ENCODE data around the gene IL3.

Gene IL3

GRCh38 chr5:132074091-132074771 is 13.8 kb downstream of the IL3 start:
- no peak for DNase-seq

DNA sequence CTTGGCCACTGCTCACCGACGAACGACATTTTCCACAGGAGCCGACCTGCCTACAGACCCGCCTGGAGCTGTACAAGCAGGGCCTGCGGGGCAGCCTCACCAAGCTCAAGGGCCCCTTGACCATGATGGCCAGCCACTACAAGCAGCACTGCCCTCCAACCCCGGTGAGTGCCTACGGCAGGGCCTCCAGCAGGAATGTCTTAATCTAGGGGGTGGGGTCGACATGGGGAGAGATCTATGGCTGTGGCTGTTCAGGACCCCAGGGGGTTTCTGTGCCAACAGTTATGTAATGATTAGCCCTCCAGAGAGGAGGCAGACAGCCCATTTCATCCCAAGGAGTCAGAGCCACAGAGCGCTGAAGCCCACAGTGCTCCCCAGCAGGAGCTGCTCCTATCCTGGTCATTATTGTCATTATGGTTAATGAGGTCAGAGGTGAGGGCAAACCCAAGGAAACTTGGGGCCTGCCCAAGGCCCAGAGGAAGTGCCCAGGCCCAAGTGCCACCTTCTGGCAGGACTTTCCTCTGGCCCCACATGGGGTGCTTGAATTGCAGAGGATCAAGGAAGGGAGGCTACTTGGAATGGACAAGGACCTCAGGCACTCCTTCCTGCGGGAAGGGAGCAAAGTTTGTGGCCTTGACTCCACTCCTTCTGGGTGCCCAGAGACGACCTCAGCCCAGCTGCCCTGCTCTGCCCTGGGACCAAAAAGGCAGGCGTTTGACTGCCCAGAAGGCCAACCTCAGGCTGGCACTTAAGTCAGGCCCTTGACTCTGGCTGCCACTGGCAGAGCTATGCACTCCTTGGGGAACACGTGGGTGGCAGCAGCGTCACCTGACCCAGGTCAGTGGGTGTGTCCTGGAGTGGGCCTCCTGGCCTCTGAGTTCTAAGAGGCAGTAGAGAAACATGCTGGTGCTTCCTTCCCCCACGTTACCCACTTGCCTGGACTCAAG is 14.6 kb downstream of the IL3 start:
- DNase-seq = no peak

GRCh38 chr5:132075719-132076077 is 15.2 kb downstream of the IL3 start:
- no peak for DNase-seq

GRCh38 chr5:132076202-132076830 is 15.9 kb downstream of the IL3 start:
- DNase-seq = no peak

- DNase-seq = no peak
Observed at GRCh38 chr5:132076983-132077382, 16.5 kb downstream of the IL3 start.

DNA sequence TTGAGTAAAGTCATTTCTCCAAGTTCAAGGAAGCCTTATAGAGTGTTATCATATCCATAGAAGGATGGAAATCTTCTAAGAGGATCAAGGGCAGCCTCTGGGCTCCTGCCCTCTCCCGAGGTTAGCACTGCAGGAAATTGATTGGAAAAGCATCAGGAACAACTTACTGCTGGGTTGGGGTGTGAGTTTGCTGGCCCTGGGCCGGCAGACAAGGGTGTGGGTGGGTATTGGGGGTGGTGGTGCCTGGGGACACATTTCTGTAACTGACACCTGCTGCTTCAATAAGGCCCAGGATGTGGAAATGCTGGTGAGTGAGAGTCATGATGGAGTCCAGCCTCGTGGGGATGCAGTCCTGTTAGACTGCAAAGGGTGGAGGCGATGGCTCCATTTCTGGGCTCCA is 18.6 kb downstream of the IL3 start:
- DNase-seq = no peak

DNA sequence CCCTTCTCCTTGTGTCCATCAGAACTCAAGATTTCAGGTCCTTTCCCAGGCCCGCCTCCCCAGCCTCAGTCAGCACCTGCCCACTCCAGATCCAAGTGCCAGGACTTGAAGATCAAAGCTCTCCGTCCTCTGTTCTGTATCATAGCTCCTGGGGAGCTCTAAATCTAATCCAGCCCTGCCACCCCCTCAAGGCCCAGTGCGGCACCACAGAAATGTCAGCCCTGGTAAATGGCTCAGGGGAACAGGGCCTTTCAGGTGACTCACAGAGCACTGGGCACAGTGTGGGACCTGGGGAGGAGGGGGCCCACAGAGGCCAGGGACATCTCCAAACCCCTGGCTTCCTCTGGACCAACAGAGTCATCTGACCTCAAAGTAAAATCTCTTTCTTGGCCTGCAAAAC is 19.2 kb downstream of the IL3 start:
- DNase-seq = no peak

- DNase-seq = no peak
Observed at GRCh38 chr5:132080595-132080994, 20.1 kb downstream of the IL3 start.

- no peak for DNase-seq
Observed at GRCh38 chr5:132081458-132081857, 21.0 kb downstream of the IL3 start.

DNA sequence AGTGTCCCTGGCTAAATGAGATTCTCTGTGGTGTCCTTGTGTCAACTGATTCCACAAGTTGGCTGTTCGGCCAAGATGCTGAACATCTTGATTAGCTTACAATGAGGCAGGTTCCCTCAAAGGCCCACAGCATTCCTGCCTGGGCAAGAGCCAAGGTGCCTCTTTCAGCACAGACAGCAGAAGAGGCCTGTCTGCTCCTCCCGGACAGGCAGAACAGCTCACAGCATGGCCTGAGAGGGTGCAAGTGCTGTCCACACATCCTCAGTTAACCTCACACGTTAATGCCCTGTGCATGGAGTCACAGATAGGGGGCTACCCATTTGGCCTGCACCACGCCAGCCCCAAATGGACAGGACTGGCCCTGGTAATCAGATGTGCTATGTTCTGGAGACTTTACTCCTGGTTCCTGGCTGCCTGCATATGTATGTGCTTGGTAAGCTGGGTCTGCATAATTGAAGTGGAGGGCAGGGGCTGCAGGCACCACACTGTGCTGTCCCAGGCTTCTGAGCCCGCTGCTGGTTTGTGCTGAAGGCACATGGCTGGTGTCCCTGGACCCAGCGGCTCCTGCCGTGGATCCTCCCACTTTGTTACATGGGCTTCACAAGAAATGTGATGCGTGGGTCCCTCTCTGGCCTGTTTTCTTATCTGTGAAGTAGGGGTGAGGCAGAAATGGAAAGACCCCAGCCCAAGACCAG is 22.0 kb downstream of the IL3 start:
- DNase-seq = no peak

DNA sequence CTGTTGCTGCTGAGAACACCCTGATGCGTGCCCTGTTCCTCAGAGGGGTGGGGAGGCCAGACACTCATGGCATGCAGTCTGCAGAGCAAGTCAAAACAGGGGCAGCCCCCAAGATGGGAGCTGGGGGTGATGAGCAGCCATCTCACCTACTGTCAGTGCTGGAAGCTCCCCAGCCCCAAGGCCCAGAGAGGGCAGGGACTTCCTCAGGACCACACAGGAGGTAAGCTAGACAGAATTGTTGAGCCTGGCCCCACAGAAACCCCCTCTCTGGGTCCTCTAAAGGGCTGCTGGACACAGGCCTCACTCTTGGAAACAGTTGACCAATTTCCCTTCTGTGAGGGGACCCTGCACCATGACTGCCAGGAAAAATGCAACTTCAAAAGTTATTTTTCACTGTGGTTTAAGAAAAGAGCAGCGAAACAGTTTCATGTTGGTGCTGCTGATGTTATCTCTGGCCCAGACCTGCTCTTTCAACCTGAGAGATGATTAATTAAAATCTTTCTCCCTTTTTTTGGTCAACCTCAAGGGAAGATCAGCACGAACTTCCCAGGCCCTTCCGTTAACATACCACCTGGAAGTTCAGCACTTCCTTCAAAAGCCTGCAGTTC is 22.7 kb downstream of the IL3 start:
- no peak for DNase-seq

DNA sequence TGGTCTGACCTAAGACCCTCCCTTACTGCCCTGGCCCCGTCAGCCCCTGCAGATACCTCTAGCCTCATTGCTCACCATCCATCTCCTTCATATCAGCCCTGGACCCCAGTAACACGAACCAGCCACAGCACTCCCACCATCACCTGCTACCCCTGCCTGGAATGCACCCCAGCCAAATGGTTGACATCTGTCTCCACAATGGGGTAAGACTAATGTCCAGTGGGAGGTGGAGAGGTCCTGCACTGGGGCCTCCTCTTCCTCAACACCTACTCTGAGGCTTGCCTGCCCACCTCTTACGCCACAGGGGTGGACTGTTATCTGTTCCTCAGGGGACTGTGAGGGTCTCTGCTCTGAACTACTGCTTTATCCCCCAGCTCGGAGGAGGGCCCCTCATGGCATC is 25.2 kb downstream of the IL3 start:
- no peak for DNase-seq

DNA sequence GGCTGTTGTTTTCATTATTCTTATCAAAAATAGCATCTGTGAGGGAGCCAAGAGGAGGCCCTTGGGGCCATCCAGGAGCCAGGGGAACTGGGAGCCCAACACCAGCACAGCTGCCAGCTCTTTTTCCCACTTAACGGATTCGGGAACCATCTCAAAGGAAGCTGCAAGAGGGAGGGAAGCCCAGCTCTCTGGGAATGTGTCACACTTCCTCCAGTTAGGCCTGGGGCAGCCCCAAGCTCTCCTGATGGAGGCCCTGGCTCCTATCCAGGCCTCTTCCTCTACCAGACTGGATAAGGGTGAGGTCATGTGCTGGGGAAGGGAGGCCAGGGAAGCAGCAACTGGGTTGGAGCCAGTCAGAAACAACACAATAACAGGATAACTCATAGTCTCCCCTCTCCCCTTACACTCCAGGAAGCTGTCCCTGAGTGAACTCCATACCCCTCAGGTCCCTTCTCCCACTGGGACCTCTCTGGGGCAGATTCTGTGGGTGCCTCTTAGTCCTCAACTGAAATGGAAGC is 25.9 kb downstream of the IL3 start:
- no peak for DNase-seq

GRCh38 chr5:132087176-132087575 is 26.7 kb downstream of the IL3 start:
- DNase-seq = no peak

DNA sequence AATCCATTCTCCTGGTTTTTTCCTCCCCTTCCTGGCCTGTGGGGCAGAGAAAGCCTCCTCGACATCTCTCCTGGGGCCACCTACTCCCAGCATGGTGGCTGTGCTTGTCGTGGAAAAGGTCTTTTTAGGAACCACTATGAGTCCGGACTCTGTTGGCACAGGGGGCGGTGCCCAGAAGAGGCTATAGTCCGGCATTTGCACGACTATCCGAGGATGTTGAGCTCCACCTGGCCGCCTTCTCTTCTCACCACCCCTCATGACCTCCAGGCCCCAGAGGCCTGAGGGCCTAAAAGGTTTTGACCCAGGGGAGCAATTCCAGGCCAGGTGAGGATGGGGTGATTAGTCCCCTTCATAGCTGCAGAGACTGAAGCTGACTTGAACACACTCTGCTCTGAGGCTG is 27.2 kb downstream of the IL3 start:
- no peak for DNase-seq

GRCh38 chr5:132089363-132089762 is 28.9 kb downstream of the IL3 start:
- no peak for DNase-seq

GRCh38 chr5:132090107-132090506 is 29.7 kb downstream of the IL3 start:
- DNase-seq = no peak

- DNase-seq = no peak
Observed at GRCh38 chr5:132093271-132093670, 32.8 kb downstream of the IL3 start.

DNA sequence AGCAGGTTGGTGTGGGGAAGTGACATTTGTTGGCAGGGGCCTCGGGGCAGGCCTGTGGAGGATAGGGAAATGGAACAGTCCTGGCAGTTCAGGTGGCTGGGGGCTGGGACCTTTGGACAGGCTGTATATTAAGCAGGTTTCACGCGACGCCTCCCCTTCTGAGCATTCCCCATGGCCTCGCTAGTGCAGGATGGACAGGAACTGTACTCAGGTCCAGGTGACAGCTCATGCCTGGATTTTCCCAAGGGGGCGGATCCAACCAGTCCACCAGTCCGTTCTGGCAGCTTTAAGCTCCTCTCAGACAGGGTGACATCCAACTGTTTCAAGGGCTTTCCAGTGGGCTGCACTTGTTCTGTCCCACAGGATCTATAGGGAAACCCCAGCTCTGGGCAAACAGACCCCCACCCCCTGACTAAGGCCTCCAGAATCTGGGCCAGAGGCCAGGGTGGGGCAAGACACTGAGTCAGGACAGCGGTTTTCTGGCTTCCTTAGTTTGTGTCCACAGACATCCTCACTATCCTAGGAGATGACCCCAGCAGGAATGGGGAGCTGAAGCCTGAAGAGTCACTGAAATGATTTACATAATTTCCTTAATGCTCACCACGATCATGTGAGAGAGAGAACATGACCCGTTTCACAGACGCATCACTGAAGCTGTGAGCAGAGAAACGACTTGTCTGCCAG is 34.1 kb downstream of the IL3 start:
- no peak for DNase-seq

- DNase-seq = no peak
Observed at GRCh38 chr5:132095077-132095410, 34.6 kb downstream of the IL3 start.

DNA sequence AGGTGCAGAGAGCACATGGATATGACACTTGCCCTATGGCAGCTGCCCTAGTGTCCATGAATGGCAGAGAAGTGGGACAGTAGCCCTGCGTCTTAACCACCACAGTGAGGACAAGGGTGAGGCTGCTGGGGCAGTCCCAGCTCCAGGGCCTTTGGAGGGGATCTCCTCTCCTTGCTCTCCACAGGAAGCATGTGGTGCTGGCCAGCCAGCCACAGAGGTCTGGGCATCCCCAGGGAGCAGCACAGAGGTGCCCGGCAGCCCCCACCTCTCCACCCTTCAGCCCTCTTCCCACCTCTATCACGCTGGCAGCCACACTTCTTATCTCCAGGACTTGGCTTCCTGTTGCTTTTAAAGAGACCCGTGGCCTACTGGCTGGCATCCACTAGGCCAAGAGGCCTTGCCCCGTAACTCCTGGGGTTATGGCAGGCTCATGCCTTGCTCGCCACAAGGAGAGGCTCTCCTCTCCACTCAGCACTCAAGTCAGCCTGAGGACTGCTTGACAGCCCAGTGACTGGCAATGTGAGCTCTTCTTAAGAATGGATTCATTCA is 35.0 kb downstream of the IL3 start:
- DNase-seq = no peak

DNA sequence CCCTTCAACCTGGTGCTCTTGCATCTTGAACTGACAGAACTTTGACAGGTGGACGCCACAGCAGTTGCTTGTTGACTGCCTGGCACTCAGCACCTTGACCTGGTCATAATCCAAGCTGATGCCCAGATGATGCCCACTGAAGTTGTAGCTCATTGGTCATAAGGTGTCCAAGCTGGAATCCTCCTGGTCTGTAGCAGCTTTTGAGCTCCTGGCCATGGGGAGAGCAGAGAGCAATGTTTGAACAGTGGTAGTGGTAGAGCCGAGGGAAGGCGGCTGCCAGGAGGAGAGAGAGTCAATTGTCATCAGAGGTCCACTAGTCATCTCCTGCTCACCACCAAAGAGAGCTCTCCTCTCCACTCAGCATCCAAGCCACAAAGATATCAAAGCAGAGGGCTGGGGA is 36.4 kb downstream of the IL3 start:
- DNase-seq = no peak

Measured in retina (tissue), 1 donor.